A549 (cell line): ENCODE data around the gene KIF2A.

ENCODE experiments used
- CEBPB ChIP-seq, 2 experiments: fragments of >200 bp in 1 of 2; sonication (Bioruptor Twin) in 1 of 2; formaldehyde crosslinking in 1 of 2; IDR thresholded peaks; 2 replicates each; pipeline ENCODE4 v1.6.1; 2012 to 2016
- CTCF ChIP-seq: fragments of >200 bp; sonication (Bioruptor Twin); formaldehyde crosslinking; IDR thresholded peaks from 3 replicates; pipeline ENCODE4 v1.5.1; 2016
- FOSL2 ChIP-seq, 2 experiments: fragments of 450-650 bp in 1 of 2; fragments of >200 bp in 1 of 2; sonication (Bioruptor Twin) in 1 of 2; formaldehyde crosslinking; IDR thresholded peaks; 2 replicates each; pipeline versions ENCODE4 v1.5.0 to v1.6.1; 2016 to 2020; ENCODE audit warnings: mild to moderate bottlenecking in 1 of 2, moderate library complexity in 1 of 2
- MYC ChIP-seq: IDR thresholded peaks from 2 replicates; pipeline ENCODE4 v1.6.1; 2012; ENCODE audit warnings: mild to moderate bottlenecking, inconsistent platforms, low read length, improper control_type of control experiment, borderline replicate concordance
- POLR2A ChIP-seq: IDR thresholded peaks from 2 replicates; pipeline ENCODE4 v1.6.1; 2012; ENCODE audit warnings: mild to moderate bottlenecking, low read length
- REST ChIP-seq: fragments of 200-600 bp; sonication (generic); IDR thresholded peaks from 2 replicates; pipeline ENCODE4 v1.6.1; 2016; ENCODE audit warnings: antibody characterized with exemption, mild to moderate bottlenecking, moderate library complexity
- RFX5 ChIP-seq: fragments of 450-650 bp; IDR thresholded peaks from 2 replicates; pipeline ENCODE4 v1.7.1; 2014; ENCODE audit warnings: antibody characterized with exemption, mild to moderate bottlenecking, moderate library complexity
- TF ChIP-seq, protein P1 (sequence below): fragments of 450-650 bp; IDR thresholded peaks from 2 replicates; pipeline ENCODE4 v1.6.1; 2014; ENCODE audit warnings: antibody characterized with exemption

DNA sequence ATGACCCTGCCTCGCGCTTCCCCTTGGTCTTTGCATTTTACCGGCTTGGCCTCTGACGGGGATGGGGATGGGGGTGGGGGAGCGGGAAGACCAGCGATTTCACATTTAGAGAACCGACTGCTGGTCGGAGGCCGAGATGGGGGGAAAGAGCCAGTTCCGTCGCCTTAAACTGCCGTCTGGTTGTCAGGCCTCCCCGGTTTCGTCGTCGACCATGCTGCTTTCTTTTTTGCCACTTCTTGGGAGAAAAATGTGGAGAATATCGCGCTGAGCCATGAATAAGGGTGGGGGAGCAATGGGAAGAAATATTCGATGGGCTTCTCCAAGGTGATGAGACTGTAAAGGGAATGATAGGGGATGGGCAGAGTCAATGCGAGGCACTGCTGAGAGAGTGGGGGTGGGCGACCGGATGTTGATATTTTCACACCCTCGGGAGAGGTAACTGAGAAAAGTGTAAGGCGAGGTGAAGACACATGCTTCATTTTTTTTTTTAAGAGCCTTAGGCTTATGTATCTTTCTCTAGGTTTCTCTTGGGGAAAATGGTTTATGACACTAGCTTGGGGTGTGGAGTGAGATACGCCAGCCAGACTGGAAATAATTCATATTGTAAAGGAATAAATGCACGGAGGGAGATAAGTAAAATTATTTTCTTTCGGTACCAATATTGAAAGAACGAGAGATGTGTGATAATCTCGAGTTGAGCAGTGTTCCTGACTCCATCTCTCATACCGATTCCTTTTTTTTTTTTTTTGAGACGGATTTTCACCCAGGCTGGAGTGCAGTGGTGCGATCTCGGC is 1.1 kb downstream of the KIF2A start:
- TF ChIP-seq MYC = no peak
- no peak for TF ChIP-seq REST
- no peak for TF ChIP-seq CTCF
- no peak for TF ChIP-seq RFX5
- TF ChIP-seq FOSL2 (IDR thresholded peaks at IDR 0.05) = no peak
- TF ChIP-seq FOSL2 (CRISPR knock-in tag; IDR thresholded peaks at IDR 0.05) = no peak
- no peak for TF ChIP-seq POLR2A
- no peak for TF ChIP-seq CEBPB (IDR thresholded peaks at IDR 0.05)
- TF ChIP-seq, protein P1, sequence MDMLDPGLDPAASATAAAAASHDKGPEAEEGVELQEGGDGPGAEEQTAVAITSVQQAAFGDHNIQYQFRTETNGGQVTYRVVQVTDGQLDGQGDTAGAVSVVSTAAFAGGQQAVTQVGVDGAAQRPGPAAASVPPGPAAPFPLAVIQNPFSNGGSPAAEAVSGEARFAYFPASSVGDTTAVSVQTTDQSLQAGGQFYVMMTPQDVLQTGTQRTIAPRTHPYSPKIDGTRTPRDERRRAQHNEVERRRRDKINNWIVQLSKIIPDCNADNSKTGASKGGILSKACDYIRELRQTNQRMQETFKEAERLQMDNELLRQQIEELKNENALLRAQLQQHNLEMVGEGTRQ = no peak
